A172 (cell line): Measurements from ENCODE around the gene KIDINS220. TPM values are rescaled to one million over a fixed set of nuclear protein-coding genes. Genes with fewer than 3 reads are reported as not detected.

ENCODE experiments used
- DNase-seq: peaks from one replicate; pipeline ENCODE4 v3.0.0-alpha.2; 2015; ENCODE audit warnings: low spot score
- total RNA-seq: library from RNA; depleted of rRNA; stranded (reverse); fragments of >200 nt; shearing (Covaris generic); gene quantifications from 2 replicates; pipeline ENCODE4 v1.2.3, GENCODE V29; 2014

The KIDINS220 gene
- total RNA-seq, 1 experiment from 2014 or later: 54.2 TPM

GRCh38 chr2:8851811-8852560, 14.6 kb upstream of the KIDINS220 start:
- no peak for DNase-seq

- no peak for DNase-seq
These were observed 13.6 kb upstream of the KIDINS220 start for GRCh38 chr2:8850845-8851487.

- peak; percentile 16 for DNase-seq
These were observed 11.9 kb upstream of the KIDINS220 start for GRCh38 chr2:8849327-8849726.

GRCh38 chr2:8848328-8849100, 11.1 kb upstream of the KIDINS220 start:
- DNase-seq: no peak

- peak; percentile 36 for DNase-seq
These were observed 10.0 kb upstream of the KIDINS220 start for GRCh38 chr2:8847400-8847799.

GRCh38 chr2:8841932-8842331, 4.5 kb upstream of the KIDINS220 start:
- DNase-seq: no peak

GRCh38 chr2:8840475-8841091, 3.2 kb upstream of the KIDINS220 start:
- no peak for DNase-seq

- DNase-seq: no peak
These were observed 2.0 kb upstream of the KIDINS220 start for GRCh38 chr2:8839189-8839965.

- no peak for DNase-seq
These were observed 355 bp upstream of the KIDINS220 start for GRCh38 chr2:8837795-8838140.

GRCh38 chr2:8835279-8835678, 2.1 kb downstream of the KIDINS220 start:
- no peak for DNase-seq

- DNase-seq: no peak
These were observed 3.6 kb downstream of the KIDINS220 start for GRCh38 chr2:8833853-8834252.

- DNase-seq: no peak
These were observed 5.9 kb downstream of the KIDINS220 start for GRCh38 chr2:8831516-8831915.

GRCh38 chr2:8827729-8828128, 9.7 kb downstream of the KIDINS220 start:
- no peak for DNase-seq

GRCh38 chr2:8822218-8822617, 15.2 kb downstream of the KIDINS220 start:
- DNase-seq: no peak

GRCh38 chr2:8821276-8822217, 15.9 kb downstream of the KIDINS220 start:
- DNase-seq: no peak

- DNase-seq: no peak
These were observed 17.5 kb downstream of the KIDINS220 start for GRCh38 chr2:8819948-8820347.

- no peak for DNase-seq
These were observed 18.2 kb downstream of the KIDINS220 start for GRCh38 chr2:8819194-8819593.

- no peak for DNase-seq
These were observed 20.2 kb downstream of the KIDINS220 start for GRCh38 chr2:8817221-8817620.

- no peak for DNase-seq
These were observed 30.3 kb downstream of the KIDINS220 start for GRCh38 chr2:8806885-8807704.
